Ureter (tissue), 1 donor: Measurements from ENCODE around the gene OR6T1. TPM values are rescaled to one million over a fixed set of nuclear protein-coding genes. Genes with fewer than 3 reads are reported as not detected.

Source experiments
- DNase-seq: peaks from one replicate; pipeline ENCODE4 v3.0.0-alpha.2; 2020; ENCODE audit warnings: low spot score
- total RNA-seq: library from RNA; stranded (reverse); gene quantifications from one replicate; pipeline ENCODE4 v1.2.4, GENCODE V29; 2023
- donor health status: DM: yes; HTN: yes; CAD: no.

The OR6T1 gene, protein sequence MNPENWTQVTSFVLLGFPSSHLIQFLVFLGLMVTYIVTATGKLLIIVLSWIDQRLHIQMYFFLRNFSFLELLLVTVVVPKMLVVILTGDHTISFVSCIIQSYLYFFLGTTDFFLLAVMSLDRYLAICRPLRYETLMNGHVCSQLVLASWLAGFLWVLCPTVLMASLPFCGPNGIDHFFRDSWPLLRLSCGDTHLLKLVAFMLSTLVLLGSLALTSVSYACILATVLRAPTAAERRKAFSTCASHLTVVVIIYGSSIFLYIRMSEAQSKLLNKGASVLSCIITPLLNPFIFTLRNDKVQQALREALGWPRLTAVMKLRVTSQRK
- total RNA-seq, result not detected

- DNase-seq, result no peak
These were observed at the start of gene OR6T1 for GRCh38 chr11:123943738-123944137. TSS of gene OR6T1 (minus strand) at chr11:123943838. CDS start at chr11:123943838, 0 bp downstream.

- no peak for DNase-seq
These were observed 35.7 kb upstream of the OR6T1 start for GRCh38 chr11:123979311-123979710.

GRCh38 chr11:123977731-123978347, 34.2 kb upstream of the OR6T1 start, which contains the start of gene OR10S1:
TSS of gene OR10S1 (minus strand) at chr11:123977781. CDS start at chr11:123977664, 117 bp downstream.
- no peak for DNase-seq

- DNase-seq, result no peak
These were observed 33.3 kb upstream of the OR6T1 start for GRCh38 chr11:123976770-123977560.

- DNase-seq, result no peak
These were observed 30.2 kb upstream of the OR6T1 start for GRCh38 chr11:123973816-123974215.

- DNase-seq, result no peak
These were observed 13.1 kb upstream of the OR6T1 start for GRCh38 chr11:123956752-123957151.

GRCh38 chr11:123945132-123945531, 1.5 kb upstream of the OR6T1 start:
- DNase-seq, result no peak

GRCh38 chr11:123942413-123942812, 1.2 kb downstream of the OR6T1 start:
- DNase-seq, result no peak

DNA sequence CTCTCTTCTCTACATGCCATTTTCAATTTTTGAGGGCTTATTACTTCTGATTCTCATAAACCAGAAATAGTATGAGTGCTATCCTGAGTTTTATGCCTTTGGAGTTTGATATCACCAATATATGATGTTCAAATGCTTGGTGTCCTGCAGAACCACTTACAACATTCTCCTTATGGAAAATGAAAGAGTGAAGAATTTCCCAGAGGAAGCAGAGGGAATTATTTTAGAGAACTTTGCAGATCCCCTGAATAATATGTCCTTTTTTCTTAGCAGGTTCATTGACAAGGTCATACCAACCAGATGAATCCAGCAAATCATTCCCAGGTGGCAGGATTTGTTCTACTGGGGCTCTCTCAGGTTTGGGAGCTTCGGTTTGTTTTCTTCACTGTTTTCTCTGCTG, 4.3 kb downstream of the OR6T1 start, which contains the start of gene OR4D5:
Gene OR4D5, plus strand, starts transcription at position 301 of the 400 bp plus-strand sequence. Its CDS starts 0 bp downstream, at position 301.
- DNase-seq, result no peak

DNA sequence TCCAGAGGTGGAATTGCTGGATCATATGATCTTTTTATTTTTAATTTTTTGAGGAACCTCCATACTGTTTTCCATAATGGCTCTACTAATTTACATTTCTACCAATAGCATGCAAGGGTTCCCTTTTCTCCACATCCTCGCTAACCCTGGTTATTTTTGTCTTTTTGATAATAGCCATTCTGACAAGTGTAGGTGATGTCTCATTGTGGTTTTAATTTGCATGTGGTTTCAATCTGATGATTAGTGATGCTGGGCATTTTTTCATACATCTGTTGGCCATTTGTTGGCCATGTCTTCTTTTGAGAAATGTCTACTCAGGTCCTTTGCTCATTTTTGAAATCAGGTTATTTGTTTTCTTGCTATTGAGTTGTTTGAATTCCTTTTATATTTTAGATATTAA, 19.6 kb downstream of the OR6T1 start:
- no peak for DNase-seq

GRCh38 chr11:123920943-123921342, 22.7 kb downstream of the OR6T1 start:
- no peak for DNase-seq

DNA sequence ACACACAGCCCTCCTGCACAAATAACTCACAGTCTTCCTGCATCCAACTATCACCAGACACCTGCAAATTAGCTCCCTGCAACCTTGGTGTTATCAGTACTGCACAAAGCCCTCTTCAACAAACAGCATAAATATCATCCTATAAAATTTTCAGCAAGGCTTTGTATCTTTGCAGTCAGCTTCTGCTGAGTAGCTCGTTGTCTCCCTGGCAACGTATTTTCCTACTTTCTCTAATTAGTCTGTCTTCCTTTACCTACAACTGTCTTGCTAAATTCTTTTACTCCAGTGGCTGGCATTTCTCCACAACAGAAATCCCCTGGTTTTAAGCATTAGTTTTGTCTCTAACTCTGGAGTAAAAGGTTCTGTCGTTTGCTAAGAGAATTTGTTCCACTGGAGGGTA, 37.8 kb downstream of the OR6T1 start:
- DNase-seq, result no peak

DNA sequence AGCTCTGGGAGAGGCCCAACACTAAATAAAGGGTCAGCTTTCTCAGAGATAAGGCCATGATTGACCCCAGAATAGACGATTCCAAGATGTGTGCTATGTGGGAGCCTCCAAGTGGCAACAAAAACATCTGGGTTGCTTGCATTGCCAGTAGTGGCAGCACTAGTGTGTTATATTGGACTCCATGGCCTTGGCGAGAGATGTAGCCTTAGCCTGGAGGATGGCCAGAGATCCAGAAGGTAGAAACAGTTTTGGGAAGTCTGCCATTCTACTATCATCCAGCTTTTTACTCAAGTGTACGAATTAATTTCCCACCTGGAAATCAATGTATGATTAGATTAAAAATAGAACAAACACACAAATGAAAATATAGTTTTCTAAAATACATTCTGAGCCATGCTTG, 38.7 kb downstream of the OR6T1 start:
- no peak for DNase-seq

DNA sequence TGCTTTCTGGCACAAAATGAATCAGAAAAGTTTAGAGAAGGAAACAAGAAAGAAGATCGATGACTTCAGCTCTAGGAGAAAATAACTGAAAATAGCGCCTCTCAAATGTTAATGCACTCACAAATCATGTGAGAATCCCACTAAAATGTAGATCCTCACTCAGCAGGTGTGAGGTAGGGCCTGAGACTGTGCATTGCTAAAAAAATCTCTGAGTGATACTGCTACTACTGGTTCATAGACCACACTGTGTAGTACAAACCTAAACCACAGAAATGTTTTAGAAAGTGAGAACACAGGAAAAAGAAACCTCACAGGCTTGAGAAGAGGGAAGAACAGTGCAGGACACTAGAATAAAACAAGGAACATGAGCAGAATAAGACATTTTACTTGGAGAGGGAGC, 39.7 kb downstream of the OR6T1 start:
- DNase-seq, result no peak

GRCh38 chr11:123901867-123902266, 41.8 kb downstream of the OR6T1 start, which contains the start of gene OR8D4:
TSS of gene OR8D4 (plus strand) at chr11:123902167. CDS start at chr11:123906432, 4,265 bp downstream.
- no peak for DNase-seq

- DNase-seq, result no peak
These were observed 43.8 kb downstream of the OR6T1 start for GRCh38 chr11:123899792-123900191.

Other genes with a start within 250 kb of the OR6T1 start
- gene ZNF202, start 202.2 kb downstream of the OR6T1 start, total RNA-seq, result 14.6 TPM
- not detected for gene OR6X1, start 189.3 kb downstream of the OR6T1 start, total RNA-seq
- not detected for gene OR6M1, start 137.5 kb downstream of the OR6T1 start, total RNA-seq
- not detected for gene TMEM225, start 58.2 kb downstream of the OR6T1 start, total RNA-seq
- not detected for gene OR8D4, start 41.7 kb downstream of the OR6T1 start, total RNA-seq
- not detected for gene OR4D5, start 4.2 kb downstream of the OR6T1 start, total RNA-seq
- gene OR10S1, start 33.9 kb upstream of the OR6T1 start, total RNA-seq, result not detected
- gene OR10G6, start 51.3 kb upstream of the OR6T1 start, total RNA-seq, result not detected
- not detected for gene OR10G4, start 69.2 kb upstream of the OR6T1 start, total RNA-seq
- gene OR10G9, start 79.2 kb upstream of the OR6T1 start, total RNA-seq, result not detected
- not detected for gene OR10G8, start 83.0 kb upstream of the OR6T1 start, total RNA-seq
- not detected for gene OR10G7, start 97.5 kb upstream of the OR6T1 start, total RNA-seq
- gene VWA5A, start 171.6 kb upstream of the OR6T1 start, total RNA-seq, result 46.3 TPM
- gene OR10D3, start 239.5 kb upstream of the OR6T1 start, total RNA-seq, result not detected